Activated CD4-positive, alpha-beta memory T cell treated with anti-CD3 and anti-CD28 coated beads, Interleukin-2, amount 10 ng/mL, durations not matched to agents 7 days and 5 days (primary cell): Measurements from ENCODE around the gene FAM81A. TPM values are rescaled to one million over a fixed set of nuclear protein-coding genes. Genes with fewer than 3 reads are reported as not detected.
A peak's percentile ranks its signal among the peaks of the same experiment; 100 is the strongest.
"Not testable (repeated sequence)": the region's sequence is repeated elsewhere in the genome, so short reads cannot be mapped to it uniquely, and the experiment has no call there.

Source experiments
- CTCF ChIA-PET: fragments of 350-600 bp; sonication (Branson Sonifier 250); formaldehyde crosslinking; loops from one replicate; lab custom pipeline; 2021; ENCODE audit warnings: antibody characterized with exemption, inconsistent platforms; lab: Charles Lee
- POLR2A ChIA-PET: fragments of 350-600 bp; sonication (Branson Sonifier 250); formaldehyde crosslinking; loops from one replicate; lab custom pipeline; 2021; ENCODE audit warnings: antibody characterized with exemption; lab: Charles Lee
- DNase-seq: peaks from one replicate; pipeline ENCODE4 v3.0.0-alpha.2; 2020
- H3K27ac Mint-ChIP-seq: one replicate; pipeline ENCODE4 v1.8.0; 2021; ENCODE audit warnings: mild to moderate bottlenecking, mixed read lengths
- H3K27me3 Mint-ChIP-seq: one replicate; pipeline ENCODE4 v1.8.0; 2021; ENCODE audit warnings: mixed read lengths
- H3K36me3 Mint-ChIP-seq: one replicate; pipeline ENCODE4 v1.8.0; 2021; ENCODE audit warnings: low read depth, mixed read lengths
- H3K4me1 Mint-ChIP-seq: one replicate; pipeline ENCODE4 v1.8.0; 2021; ENCODE audit warnings: mixed read lengths
- H3K4me3 Mint-ChIP-seq: one replicate; pipeline ENCODE4 v1.8.0; 2021; ENCODE audit warnings: mild to moderate bottlenecking, mixed read lengths
- H3K9me3 Mint-ChIP-seq: one replicate; pipeline ENCODE4 v1.8.0; 2021; ENCODE audit warnings: mixed read lengths
- total RNA-seq, 2 experiments: library from RNA; stranded (reverse); gene quantifications; one replicate each; pipeline ENCODE4 v1.2.3, GENCODE V29; 2021

Gene FAM81A
- total RNA-seq, 2 experiments from 2014 or later = 0.08 to 0.50 TPM

- DNase-seq = no peak
- Mint-ChIP-seq H3K27ac (no peak overlapping the region), H3K36me3 (no peaks in the 10 kb centered on the region), H3K4me3 (no peak overlapping the region), H3K9me3 (no peaks in the 10 kb centered on the region), H3K27me3 (peaks cover 24% of the 10 kb centered on the region), H3K4me1 (peaks cover 2% of the 10 kb centered on the region)
- ChIA-PET POLR2A (interaction anchor here (1.4 kb wide), 1 partner anchor 13 kb away, joined by 3 read pairs; no protein-coding TSS in a partner anchor), CTCF (no interaction called here)
Observed at GRCh38 chr15:59405079-59405478, 32.9 kb upstream of the FAM81A start.

- Mint-ChIP-seq H3K36me3 (no peaks in the 10 kb centered on the region), H3K9me3 (no peaks in the 10 kb centered on the region), H3K4me1 (peaks cover 12% of the 10 kb centered on the region), H3K27ac (no peak overlapping the region), H3K4me3 (no peak overlapping the region), H3K27me3 (peaks cover 17% of the 10 kb centered on the region)
- POLR2A ChIA-PET = no interaction called here
- CTCF ChIA-PET = interaction anchor here (0.7 kb wide), 1 partner anchor 24 kb away, joined by 3 read pairs; no protein-coding TSS in a partner anchor
- DNase-seq = no peak
Observed at GRCh38 chr15:59406446-59406845, 31.5 kb upstream of the FAM81A start.

GRCh38 chr15:59407946-59408345 is 30.0 kb upstream of the FAM81A start:
- POLR2A ChIA-PET = interaction anchor here (0.6 kb wide), 1 partner anchor 116 kb away, joined by 3 read pairs; no protein-coding TSS in a partner anchor
- H3K36me3 Mint-ChIP-seq = no peaks in the 10 kb centered on the region
- CTCF ChIA-PET = no interaction called here
- no peak overlapping the region for H3K27ac Mint-ChIP-seq
- H3K27me3 Mint-ChIP-seq = peaks cover 17% of the 10 kb centered on the region
- H3K4me3 Mint-ChIP-seq = no peak overlapping the region
- H3K4me1 Mint-ChIP-seq = peaks cover 20% of the 10 kb centered on the region
- no peak for DNase-seq
- H3K9me3 Mint-ChIP-seq = no peaks in the 10 kb centered on the region

- Mint-ChIP-seq H3K4me3 (no peak overlapping the region), H3K27me3 (peaks cover 22% of the 10 kb centered on the region), H3K9me3 (no peaks in the 10 kb centered on the region), H3K4me1 (peaks cover 32% of the 10 kb centered on the region), H3K36me3 (no peaks in the 10 kb centered on the region), H3K27ac (no peak overlapping the region)
- ChIA-PET CTCF (interaction anchor here (1.4 to 2.2 kb wide), 5 partner anchors 10 to 164 kb away, joined by 3 to 14 read pairs (median 4); no protein-coding TSS in a partner anchor), POLR2A (interaction anchor here (1.0 to 2.4 kb wide), 2 partner anchors 10 to 87 kb away, joined by 3 to 8 read pairs; no protein-coding TSS in a partner anchor)
- DNase-seq = no peak
Observed at GRCh38 chr15:59410391-59410896, 27.5 kb upstream of the FAM81A start.

GRCh38 chr15:59413577-59413976 is 24.4 kb upstream of the FAM81A start:
- DNase-seq = no peak
- no peak overlapping the region for H3K27ac Mint-ChIP-seq
- no peaks in the 10 kb centered on the region for H3K36me3 Mint-ChIP-seq
- CTCF ChIA-PET = no interaction called here
- H3K9me3 Mint-ChIP-seq = no peaks in the 10 kb centered on the region
- peaks cover 39% of the 10 kb centered on the region for H3K27me3 Mint-ChIP-seq
- H3K4me3 Mint-ChIP-seq = no peak overlapping the region
- H3K4me1 Mint-ChIP-seq = peaks cover 35% of the 10 kb centered on the region
- POLR2A ChIA-PET = no interaction called here

- H3K4me1 Mint-ChIP-seq = peaks cover 43% of the 10 kb centered on the region
- peaks cover 42% of the 10 kb centered on the region for H3K27me3 Mint-ChIP-seq
- no peak overlapping the region for H3K27ac Mint-ChIP-seq
- ChIA-PET CTCF (no interaction called here), POLR2A (interaction anchor here (0.7 kb wide), 1 partner anchor 1516 kb away, joined by 3 read pairs; no protein-coding TSS in a partner anchor)
- DNase-seq = no peak
- H3K36me3 Mint-ChIP-seq = no peaks in the 10 kb centered on the region
- no peaks in the 10 kb centered on the region for H3K9me3 Mint-ChIP-seq
- H3K4me3 Mint-ChIP-seq = no peak overlapping the region
Observed at GRCh38 chr15:59416816-59417215, 21.2 kb upstream of the FAM81A start.

- H3K9me3 Mint-ChIP-seq = no peaks in the 10 kb centered on the region
- H3K4me3 Mint-ChIP-seq = no peak overlapping the region
- POLR2A ChIA-PET = no interaction called here
- DNase-seq = no peak
- no peak overlapping the region for H3K27ac Mint-ChIP-seq
- H3K4me1 Mint-ChIP-seq = peaks cover 24% of the 10 kb centered on the region
- no peaks in the 10 kb centered on the region for H3K36me3 Mint-ChIP-seq
- CTCF ChIA-PET = interaction anchor here (3.3 kb wide), 1 partner anchor 172 kb away, joined by 10 read pairs; no protein-coding TSS in a partner anchor
- peaks cover 47% of the 10 kb centered on the region for H3K27me3 Mint-ChIP-seq
Observed at GRCh38 chr15:59419170-59419569, 18.8 kb upstream of the FAM81A start.

GRCh38 chr15:59420108-59420507 is 17.9 kb upstream of the FAM81A start:
- Mint-ChIP-seq H3K4me3 (no peak overlapping the region), H3K4me1 (peaks cover 23% of the 10 kb centered on the region), H3K27me3 (peaks cover 50% of the 10 kb centered on the region), H3K27ac (no peak overlapping the region), H3K9me3 (no peaks in the 10 kb centered on the region), H3K36me3 (no peaks in the 10 kb centered on the region)
- ChIA-PET POLR2A (interaction anchor here (0.6 to 1.9 kb wide), 2 partner anchors 10 to 206 kb away, joined by 3 to 8 read pairs; no protein-coding TSS in a partner anchor), CTCF (interaction anchor here (1.0 to 3.3 kb wide), 5 partner anchors 10 to 245 kb away, joined by 3 to 10 read pairs (median 4); partner anchors contain the start of gene FAM81A)
- DNase-seq = peak; percentile 42

GRCh38 chr15:59420986-59421618 is 16.9 kb upstream of the FAM81A start:
- Mint-ChIP-seq H3K27ac (no peak overlapping the region), H3K36me3 (no peaks in the 10 kb centered on the region), H3K27me3 (peaks cover 46% of the 10 kb centered on the region), H3K9me3 (no peaks in the 10 kb centered on the region), H3K4me1 (peaks cover 23% of the 10 kb centered on the region), H3K4me3 (no peak overlapping the region)
- ChIA-PET CTCF (interaction anchor here (3.3 kb wide), 1 partner anchor 174 kb away, joined by 10 read pairs; no protein-coding TSS in a partner anchor), POLR2A (interaction anchor here (1.9 kb wide), 1 partner anchor 11 kb away, joined by 8 read pairs; no protein-coding TSS in a partner anchor)
- DNase-seq = no peak

- peaks cover 4% of the 10 kb centered on the region for H3K36me3 Mint-ChIP-seq
Observed at GRCh38 chr15:59424616-59425015, 13.4 kb upstream of the FAM81A start.

GRCh38 chr15:59428898-59429297 is 9.1 kb upstream of the FAM81A start:
- POLR2A ChIA-PET, CTCF ChIA-PET: not testable (repeated sequence)
- H3K27me3 Mint-ChIP-seq = peaks cover 39% of the 10 kb centered on the region

More at GRCh38 chr15:59424616-59425015, 13.4 kb upstream of the FAM81A start:
- POLR2A ChIA-PET = no interaction called here
- CTCF ChIA-PET = no interaction called here
- Mint-ChIP-seq H3K4me3 (no peak overlapping the region), H3K27me3 (peaks cover 32% of the 10 kb centered on the region), H3K27ac (no peak overlapping the region), H3K9me3 (peaks cover 11% of the 10 kb centered on the region), H3K4me1 (peaks cover 13% of the 10 kb centered on the region)
- no peak for DNase-seq

GRCh38 chr15:59432389-59432788 is 5.6 kb upstream of the FAM81A start:
- peaks cover 7% of the 10 kb centered on the region for H3K36me3 Mint-ChIP-seq
- peaks cover 14% of the 10 kb centered on the region for H3K9me3 Mint-ChIP-seq
- H3K27ac Mint-ChIP-seq = no peak overlapping the region
- H3K4me1 Mint-ChIP-seq = peaks cover 7% of the 10 kb centered on the region
- DNase-seq = no peak
- ChIA-PET CTCF (interaction anchor here (1.1 kb wide), 1 partner anchor 132 kb away, joined by 3 read pairs; no protein-coding TSS in a partner anchor), POLR2A (no interaction called here)
- H3K4me3 Mint-ChIP-seq = no peak overlapping the region
- peaks cover 57% of the 10 kb centered on the region for H3K27me3 Mint-ChIP-seq

More at GRCh38 chr15:59428898-59429297, 9.1 kb upstream of the FAM81A start:
- not testable (repeated sequence) for H3K4me3 Mint-ChIP-seq, H3K36me3 Mint-ChIP-seq, H3K4me1 Mint-ChIP-seq, DNase-seq, H3K27ac Mint-ChIP-seq
- peaks cover 14% of the 10 kb centered on the region for H3K9me3 Mint-ChIP-seq

- ChIA-PET CTCF (no interaction called here), POLR2A (no interaction called here)
- Mint-ChIP-seq H3K4me1 (peaks cover 17% of the 10 kb centered on the region), H3K36me3 (peaks cover 4% of the 10 kb centered on the region), H3K27ac (no peak overlapping the region), H3K9me3 (peaks cover 5% of the 10 kb centered on the region), H3K27me3 (peaks cover 67% of the 10 kb centered on the region), H3K4me3 (no peak overlapping the region)
- DNase-seq = no peak
Observed at GRCh38 chr15:59434481-59434880, 3.5 kb upstream of the FAM81A start.
